GM23338 (cell line): ENCODE measurements around the gene HOXC4. TPM values are rescaled to one million over a fixed set of nuclear protein-coding genes. Genes with fewer than 3 reads are reported as not detected.

Source experiments
- ATAC-seq: fragments of 200-7000 bp; cut with Tn5 transposase; 3 replicates; pipeline ENCODE4 v1.9.1; 2020
- DNase-seq: peaks from one replicate; pipeline ENCODE4 v3.0.0-alpha.2; 2015; ENCODE audit warnings: low spot score
- H2AFZ ChIP-seq: fragments of 200-600 bp; sonication (generic); 2 replicates; pipeline ENCODE4 v1.8.0; 2016; ENCODE audit warnings: antibody characterized with exemption, mild to moderate bottlenecking, moderate library complexity
- H3F3A ChIP-seq: fragments of 200-600 bp; sonication (generic); replicated peaks from 2 replicates; pipeline ENCODE4 v1.8.0; 2017; ENCODE audit warnings: antibody characterized with exemption, mixed run types, low read depth
- H3K27ac ChIP-seq: fragments of 200-600 bp; sonication (generic); 2 replicates; pipeline ENCODE4 v1.6.1; 2016; ENCODE audit warnings: low read depth
- H3K27me3 ChIP-seq: fragments of 200-600 bp; sonication (generic); 2 replicates; pipeline ENCODE4 v1.8.0; 2016; ENCODE audit warnings: mild to moderate bottlenecking, mixed run types, moderate library complexity; ENCODE audit not compliant: insufficient read depth
- H3K36me3 ChIP-seq: fragments of 200-600 bp; sonication (generic); 2 replicates; pipeline ENCODE4 v1.8.0; 2016; ENCODE audit warnings: mild to moderate bottlenecking; ENCODE audit not compliant: insufficient read depth
- H3K4me1 ChIP-seq: fragments of 200-600 bp; sonication (generic); 2 replicates; pipeline ENCODE4 v1.8.0; 2016; ENCODE audit warnings: mild to moderate bottlenecking, moderate library complexity; ENCODE audit not compliant: insufficient read depth
- H3K4me2 ChIP-seq: fragments of 200-600 bp; sonication (generic); 2 replicates; pipeline ENCODE4 v1.7.1; 2017; ENCODE audit warnings: mixed run types
- H3K4me3 ChIP-seq: fragments of 200-600 bp; sonication (generic); 2 replicates; pipeline ENCODE4 v1.6.1; 2016; ENCODE audit warnings: mixed run types
- H3K79me2 ChIP-seq: fragments of 200-600 bp; sonication (generic); replicated peaks from 2 replicates; pipeline ENCODE4 v1.8.0; 2017; ENCODE audit warnings: mild to moderate bottlenecking; ENCODE audit not compliant: insufficient read depth
- H3K9me2 ChIP-seq: fragments of 200-600 bp; sonication (generic); 2 replicates; pipeline ENCODE4 v1.8.0; 2017; ENCODE audit not compliant: insufficient read depth
- H4K20me1 ChIP-seq: fragments of 200-600 bp; sonication (generic); replicated peaks from 2 replicates; pipeline ENCODE4 v1.8.0; 2017; ENCODE audit warnings: mild to moderate bottlenecking; ENCODE audit not compliant: insufficient read depth
- H3K27ac Mint-ChIP-seq: 2 replicates; pipeline ENCODE4 v1.8.0; 2020; ENCODE audit warnings: inconsistent platforms, mild to moderate bottlenecking, moderate library complexity, mixed read lengths
- H3K27me3 Mint-ChIP-seq: 3 replicates; pipeline ENCODE4 v1.8.0; 2022; ENCODE audit warnings: low read depth, mild to moderate bottlenecking, moderate library complexity, mixed read lengths, inconsistent platforms; ENCODE audit not compliant: insufficient read depth, poor library complexity
- H3K36me3 Mint-ChIP-seq: 3 replicates; pipeline ENCODE4 v1.8.0; 2021; ENCODE audit warnings: low read depth, mild to moderate bottlenecking, inconsistent platforms, moderate library complexity, mixed read lengths
- H3K4me1 Mint-ChIP-seq: 3 replicates; pipeline ENCODE4 v1.8.0; 2020; ENCODE audit warnings: mild to moderate bottlenecking, inconsistent platforms, mixed read lengths
- H3K4me3 Mint-ChIP-seq: 3 replicates; pipeline ENCODE4 v1.8.0; 2021; ENCODE audit warnings: moderate library complexity, mild to moderate bottlenecking, inconsistent platforms, mixed read lengths
- H3K9me3 Mint-ChIP-seq: 3 replicates; pipeline ENCODE4 v1.8.0; 2020; ENCODE audit warnings: moderate library complexity, mild to moderate bottlenecking, inconsistent platforms, mixed read lengths
- EZH2 ChIP-seq: fragments of 200-600 bp; sonication (generic); IDR thresholded peaks from one replicate; pipeline ENCODE4 v1.8.0; 2017; ENCODE audit warnings: antibody characterized with exemption, mild to moderate bottlenecking, low read depth; ENCODE audit not compliant: unreplicated experiment
- EZH2phosphoT487 ChIP-seq: fragments of 200-600 bp; sonication (generic); IDR thresholded peaks from one replicate; pipeline ENCODE4 v1.8.1; 2018; ENCODE audit warnings: antibody characterized with exemption; ENCODE audit not compliant: unreplicated experiment
- JUNB ChIP-seq: IDR thresholded peaks from one replicate; pipeline ENCODE4 v1.6.1; 2016; ENCODE audit warnings: antibody characterized with exemption; ENCODE audit not compliant: unreplicated experiment
- polyA plus RNA-seq: library from polyadenylated mRNA; unstranded; fragments of >200 nt; fragmentation: Nextera tagmentation; extraction: Ambion mirVana; gene quantifications from 2 replicates; pipeline ENCODE4 v1.2.1, GENCODE V29; 2016
- total RNA-seq: library from RNA; depleted of rRNA; stranded (reverse); fragments of >200 nt; shearing (Covaris generic); gene quantifications from 2 replicates; pipeline ENCODE4 v1.2.3, GENCODE V29; 2014
- TF ChIP-seq, protein P1 (sequence below): IDR thresholded peaks from one replicate; pipeline ENCODE4 v1.6.1; 2018; ENCODE audit warnings: antibody characterized with exemption; ENCODE audit not compliant: unreplicated experiment

Gene HOXC4
- total and polyA plus RNA-seq, 2 experiments from 2014 or later, result not detected

DNA sequence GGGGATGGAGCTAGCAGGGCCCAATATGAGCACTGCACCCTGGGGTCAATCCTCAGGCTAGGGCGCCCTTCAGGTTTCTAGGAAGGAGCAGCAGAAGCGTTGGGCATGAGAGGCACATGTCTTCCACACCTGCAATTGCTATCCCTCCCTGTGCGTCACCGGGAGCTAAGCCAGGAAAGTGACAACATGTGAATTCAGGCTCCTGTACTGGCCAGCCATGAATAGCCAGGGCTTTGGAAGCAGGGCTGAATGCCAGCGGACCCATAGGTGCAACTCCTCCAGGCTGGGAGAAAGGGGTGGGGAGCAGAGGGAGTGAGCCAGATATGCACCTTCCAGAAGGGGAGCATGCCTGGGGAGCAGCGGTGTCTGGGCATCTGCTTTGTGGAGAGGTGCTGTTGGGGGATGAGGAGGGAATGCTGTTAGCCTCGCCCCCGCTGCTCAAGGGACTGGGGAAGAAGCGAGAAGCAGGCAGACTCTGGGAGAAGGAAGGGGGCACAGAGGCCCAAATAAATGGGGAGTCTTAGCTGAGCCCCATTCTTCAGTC lies 14.7 kb upstream of the HOXC4 start:
- Mint-ChIP-seq H3K36me3 (no peaks in the 10 kb centered on the region; the same call in 2 of the 3 replicates), H3K9me3 (peaks cover 7% of the 10 kb centered on the region; the same call in 2 of the 3 replicates), H3K27me3 (peaks cover 100% of the 10 kb centered on the region), H3K4me1 (peaks cover 15% of the 10 kb centered on the region), H3K27ac (no peak overlapping the region), H3K4me3 (no peak overlapping the region)
- peaks cover 12% of the 10 kb centered on the region; the same call in 1 of the 2 replicates for H3K4me1 ChIP-seq
- TF ChIP-seq EZH2, result peak; percentile 75
- TF ChIP-seq EZH2phosphoT487, result peak; percentile 24
- TF ChIP-seq JUNB, result no peak
- no peak for DNase-seq
- H3K4me2 ChIP-seq, result no peak overlapping the region
- H3K79me2 ChIP-seq, result no peaks in the 10 kb centered on the region
- ATAC-seq, result no peak; the same call in 2 of the 3 replicates
- H2AFZ ChIP-seq, result no peak overlapping the region
- H3F3A ChIP-seq, result peaks cover 13% of the 10 kb centered on the region; the same call in 1 of the 2 replicates
- peaks cover 39% of the 10 kb centered on the region for H4K20me1 ChIP-seq
- no peaks in the 10 kb centered on the region for H3K9me2 ChIP-seq
- no peak overlapping the region for H3K4me3 ChIP-seq
- no peak overlapping the region for H3K27ac ChIP-seq
- H3K36me3 ChIP-seq, result no peaks in the 10 kb centered on the region
- peaks cover 100% of the 10 kb centered on the region for H3K27me3 ChIP-seq

DNA sequence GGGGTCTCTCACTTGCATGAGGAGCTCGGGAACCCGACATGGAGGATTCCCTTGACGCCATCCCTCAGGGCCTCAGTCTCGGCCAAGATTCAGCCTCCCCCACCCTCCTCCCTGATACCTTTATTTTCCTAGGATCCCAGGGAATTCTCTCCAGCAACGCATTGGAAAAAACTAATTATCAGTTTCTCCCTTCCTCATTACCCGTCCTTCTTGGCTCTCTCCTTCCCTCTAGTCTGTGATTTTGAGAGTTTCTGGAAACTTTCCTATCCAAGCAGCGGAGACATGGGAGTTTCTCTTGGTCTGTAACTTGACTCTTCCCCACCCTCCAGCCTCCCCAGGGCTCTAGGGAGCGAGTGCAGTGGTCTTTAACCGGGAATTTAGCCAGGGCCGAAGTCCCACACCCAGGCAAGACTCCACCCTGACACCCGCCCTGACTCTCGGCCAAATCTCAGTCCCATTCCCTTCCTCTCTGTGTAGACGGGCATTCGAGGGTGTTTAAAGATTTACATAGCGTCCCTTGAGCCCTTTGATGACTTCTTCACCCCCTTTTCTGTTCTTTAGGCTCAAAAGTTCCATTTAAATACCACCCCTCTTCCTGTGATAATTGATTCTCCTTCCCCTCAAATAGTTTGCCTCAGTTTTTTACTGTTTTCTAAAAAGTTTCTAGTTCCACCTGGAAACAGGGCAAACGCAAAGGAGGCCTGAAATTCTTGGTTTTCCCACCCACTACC lies 14.1 kb upstream of the HOXC4 start:
- H3K4me2 ChIP-seq, result no peak overlapping the region
- H4K20me1 ChIP-seq, result peaks cover 46% of the 10 kb centered on the region
- peaks cover 100% of the 10 kb centered on the region for H3K27me3 ChIP-seq
- Mint-ChIP-seq H3K9me3 (peaks cover 7% of the 10 kb centered on the region; the same call in 2 of the 3 replicates), H3K27me3 (peaks cover 100% of the 10 kb centered on the region), H3K36me3 (no peaks in the 10 kb centered on the region; the same call in 2 of the 3 replicates), H3K27ac (no peak overlapping the region), H3K4me3 (no peak overlapping the region), H3K4me1 (peaks cover 12% of the 10 kb centered on the region)
- ATAC-seq (peak; percentile 50), DNase-seq (no peak)
- no peak overlapping the region for H3K4me3 ChIP-seq
- TF ChIP-seq, protein P1, sequence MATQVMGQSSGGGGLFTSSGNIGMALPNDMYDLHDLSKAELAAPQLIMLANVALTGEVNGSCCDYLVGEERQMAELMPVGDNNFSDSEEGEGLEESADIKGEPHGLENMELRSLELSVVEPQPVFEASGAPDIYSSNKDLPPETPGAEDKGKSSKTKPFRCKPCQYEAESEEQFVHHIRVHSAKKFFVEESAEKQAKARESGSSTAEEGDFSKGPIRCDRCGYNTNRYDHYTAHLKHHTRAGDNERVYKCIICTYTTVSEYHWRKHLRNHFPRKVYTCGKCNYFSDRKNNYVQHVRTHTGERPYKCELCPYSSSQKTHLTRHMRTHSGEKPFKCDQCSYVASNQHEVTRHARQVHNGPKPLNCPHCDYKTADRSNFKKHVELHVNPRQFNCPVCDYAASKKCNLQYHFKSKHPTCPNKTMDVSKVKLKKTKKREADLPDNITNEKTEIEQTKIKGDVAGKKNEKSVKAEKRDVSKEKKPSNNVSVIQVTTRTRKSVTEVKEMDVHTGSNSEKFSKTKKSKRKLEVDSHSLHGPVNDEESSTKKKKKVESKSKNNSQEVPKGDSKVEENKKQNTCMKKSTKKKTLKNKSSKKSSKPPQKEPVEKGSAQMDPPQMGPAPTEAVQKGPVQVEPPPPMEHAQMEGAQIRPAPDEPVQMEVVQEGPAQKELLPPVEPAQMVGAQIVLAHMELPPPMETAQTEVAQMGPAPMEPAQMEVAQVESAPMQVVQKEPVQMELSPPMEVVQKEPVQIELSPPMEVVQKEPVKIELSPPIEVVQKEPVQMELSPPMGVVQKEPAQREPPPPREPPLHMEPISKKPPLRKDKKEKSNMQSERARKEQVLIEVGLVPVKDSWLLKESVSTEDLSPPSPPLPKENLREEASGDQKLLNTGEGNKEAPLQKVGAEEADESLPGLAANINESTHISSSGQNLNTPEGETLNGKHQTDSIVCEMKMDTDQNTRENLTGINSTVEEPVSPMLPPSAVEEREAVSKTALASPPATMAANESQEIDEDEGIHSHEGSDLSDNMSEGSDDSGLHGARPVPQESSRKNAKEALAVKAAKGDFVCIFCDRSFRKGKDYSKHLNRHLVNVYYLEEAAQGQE, result no peak
- peak; percentile 67 for TF ChIP-seq EZH2
- peaks cover 13% of the 10 kb centered on the region; the same call in 1 of the 2 replicates for H3K4me1 ChIP-seq
- H3K79me2 ChIP-seq, result no peaks in the 10 kb centered on the region
- H2AFZ ChIP-seq, result no peak overlapping the region
- peaks cover 9% of the 10 kb centered on the region; the same call in 1 of the 2 replicates for H3F3A ChIP-seq
- H3K9me2 ChIP-seq, result no peaks in the 10 kb centered on the region
- no peaks in the 10 kb centered on the region for H3K36me3 ChIP-seq
- no peak overlapping the region for H3K27ac ChIP-seq
